Endodermal cell (in vitro differentiated cells): Measurements from ENCODE around the gene PIK3IP1. TPM values are rescaled to one million over a fixed set of nuclear protein-coding genes. Genes with fewer than 3 reads are reported as not detected.
A peak's percentile ranks its signal among the peaks of the same experiment; 100 is the strongest.

Source experiments
- DNase-seq: peaks from one replicate; pipeline ENCODE4 v3.0.0-alpha.2; 2017
- H3K27ac ChIP-seq: 2 replicates; pipeline ENCODE4 v1.5.1; 2013; ENCODE audit warnings: mild to moderate bottlenecking, low read depth, low read length, moderate library complexity
- H3K27me3 ChIP-seq: 2 replicates; pipeline ENCODE4 v1.6.1; 2013; ENCODE audit warnings: mild to moderate bottlenecking, low read length, moderate library complexity; ENCODE audit not compliant: insufficient read depth, control insufficient read depth, poor library complexity, severe bottlenecking
- H3K36me3 ChIP-seq: 2 replicates; pipeline ENCODE4 v1.7.0; 2013; ENCODE audit warnings: mild to moderate bottlenecking, low read length, moderate library complexity; ENCODE audit not compliant: control insufficient read depth, insufficient read depth
- H3K4me1 ChIP-seq: one replicate; pipeline ENCODE4 v1.7.0; 2013; ENCODE audit warnings: low read length; ENCODE audit not compliant: control insufficient read depth, insufficient read depth
- H3K4me3 ChIP-seq: 2 replicates; pipeline ENCODE4 v1.5.1; 2013; ENCODE audit warnings: mild to moderate bottlenecking, low read length, moderate library complexity
- H3K9ac ChIP-seq: 2 replicates; pipeline ENCODE4 v1.6.1; 2013; ENCODE audit warnings: mild to moderate bottlenecking, low read length, moderate library complexity; ENCODE audit not compliant: poor library complexity, severe bottlenecking; ENCODE audit errors: extremely low read depth
- H3K9me3 ChIP-seq: 2 replicates; pipeline ENCODE4 v1.6.1; 2013; ENCODE audit warnings: mild to moderate bottlenecking, low read length, moderate library complexity; ENCODE audit not compliant: control insufficient read depth
- H3K27ac Mint-ChIP-seq: 2 replicates; pipeline ENCODE4 v1.8.0; 2020; ENCODE audit warnings: mixed read lengths
- H3K27me3 Mint-ChIP-seq: 2 replicates; pipeline ENCODE4 v1.8.0; 2021; ENCODE audit warnings: mild to moderate bottlenecking, mixed read lengths; ENCODE audit not compliant: insufficient read depth
- H3K36me3 Mint-ChIP-seq: 2 replicates; pipeline ENCODE4 v1.8.0; 2020; ENCODE audit warnings: low read depth, mixed read lengths
- H3K4me1 Mint-ChIP-seq: 2 replicates; pipeline ENCODE4 v1.8.0; 2020; ENCODE audit warnings: mixed read lengths
- H3K4me3 Mint-ChIP-seq: 2 replicates; pipeline ENCODE4 v1.8.0; 2020; ENCODE audit warnings: mild to moderate bottlenecking, moderate library complexity, mixed read lengths
- H3K9me3 Mint-ChIP-seq: 2 replicates; pipeline ENCODE4 v1.8.0; 2020; ENCODE audit warnings: mild to moderate bottlenecking, mixed read lengths
- CTCF ChIP-seq: fragments of 200-600 bp; sonication (generic); conservative IDR thresholded peaks from 2 replicates; pipeline ENCODE4 v1.5.0; 2021; ENCODE audit warnings: antibody characterized with exemption, mild to moderate bottlenecking
- WGBS, 2 experiments: methylation state at CpG; one replicate each; pipeline versions ENCODE4 v1.1.5 to v1.1.7; 2013; ENCODE audit warnings: missing lambda C conversion rate in 2 of 2, mixed read lengths in 1 of 2; ENCODE audit not compliant: insufficient coverage in 1 of 2, insufficient read length in 1 of 2; 5-methylcytosine and 5-hydroxymethylcytosine counted together
- total RNA-seq, 2 donors: library from RNA; stranded (reverse); fragmentation: NEBNext Ultra II Directional in 1 of 2; extraction: Animal tissue kit (Norgen Biotek cat#: 25700) in 1 of 2; gene quantifications; 2 replicates in 1 of 2; 3 replicates in 1 of 2; pipeline ENCODE4 v1.2.1, GENCODE V29; 2021

Gene PIK3IP1
- total RNA-seq, 2 donors from 2014 or later, result 2.0 to 3.5 TPM

- Mint-ChIP-seq H3K27ac (no peak overlapping the region), H3K4me1 (peaks cover 56% of the 10 kb centered on the region), H3K27me3 (no peaks in the 10 kb centered on the region), H3K9me3 (no peaks in the 10 kb centered on the region), H3K4me3 (no peak overlapping the region), H3K36me3 (peaks cover 73% of the 10 kb centered on the region)
- Histone ChIP-seq H3K9ac (no peak overlapping the region), H3K9me3 (no peaks in the 10 kb centered on the region), H3K27me3 (no peaks in the 10 kb centered on the region), H3K27ac (no peak overlapping the region), H3K4me1 (peaks cover 24% of the 10 kb centered on the region), H3K36me3 (peaks cover 82% of the 10 kb centered on the region), H3K4me3 (no peak overlapping the region)
- 95 to 100% methylated on average over 2 of the region's 2 CpGs for WGBS, 2 experiments
- no peak for TF ChIP-seq CTCF
- DNase-seq, result no peak
Measured at GRCh38 chr22:31340765-31341247, 48.5 kb upstream of the PIK3IP1 start.

DNA sequence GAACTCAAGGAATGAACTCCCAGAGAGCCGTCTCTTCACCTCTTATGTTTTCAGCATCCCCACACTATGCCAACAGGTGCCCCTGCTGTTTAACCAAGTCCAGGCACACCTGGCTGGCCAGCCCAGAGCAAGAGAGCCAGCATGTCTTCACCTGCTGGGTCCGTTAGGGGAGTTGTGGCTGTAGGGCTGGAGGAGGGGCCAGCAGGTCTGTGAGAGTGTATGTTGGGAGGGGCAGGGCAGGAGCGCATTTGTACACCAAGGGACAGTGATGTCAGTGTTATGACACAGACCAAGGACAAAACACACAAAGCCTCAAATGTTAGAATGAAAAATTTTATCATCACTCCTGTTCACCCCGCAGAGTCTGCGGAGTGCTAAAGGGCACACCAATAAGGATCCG is 48.1 kb upstream of the PIK3IP1 start:
- Histone ChIP-seq H3K27me3 (no peaks in the 10 kb centered on the region), H3K9me3 (no peaks in the 10 kb centered on the region), H3K27ac (no peak overlapping the region), H3K4me1 (peaks cover 24% of the 10 kb centered on the region), H3K4me3 (no peak overlapping the region), H3K36me3 (peaks cover 87% of the 10 kb centered on the region), H3K9ac (no peak overlapping the region)
- Mint-ChIP-seq H3K9me3 (no peaks in the 10 kb centered on the region), H3K36me3 (peaks cover 78% of the 10 kb centered on the region), H3K27ac (no peak overlapping the region), H3K4me1 (peaks cover 56% of the 10 kb centered on the region), H3K4me3 (peak overlapping the region; percentile 16), H3K27me3 (no peaks in the 10 kb centered on the region)
- no peak for TF ChIP-seq CTCF
- no peak for DNase-seq
- WGBS, 2 experiments, result 96 to 97% methylated on average over 3 to 6 of the region's 6 CpGs

GRCh38 chr22:31339148-31339832 is 47.0 kb upstream of the PIK3IP1 start:
- no peak overlapping the region for H3K27ac Mint-ChIP-seq
- peaks cover 49% of the 10 kb centered on the region for H3K4me1 Mint-ChIP-seq
- WGBS, 2 experiments, result 88 to 89% methylated on average over 5 to 6 of the region's 6 CpGs
- Histone ChIP-seq H3K4me1 (peaks cover 17% of the 10 kb centered on the region), H3K4me3 (peak overlapping the region; percentile 13), H3K36me3 (peaks cover 90% of the 10 kb centered on the region), H3K27me3 (no peaks in the 10 kb centered on the region), H3K9me3 (no peaks in the 10 kb centered on the region), H3K9ac (no peak overlapping the region), H3K27ac (no peak overlapping the region)
- TF ChIP-seq CTCF, result no peak
- no peaks in the 10 kb centered on the region for H3K9me3 Mint-ChIP-seq
- peak overlapping the region; percentile 16 for H3K4me3 Mint-ChIP-seq
- peaks cover 81% of the 10 kb centered on the region for H3K36me3 Mint-ChIP-seq
- DNase-seq, result no peak
- H3K27me3 Mint-ChIP-seq, result no peaks in the 10 kb centered on the region
